H1 (cell line): ENCODE data around the gene PANX1. TPM values are rescaled to one million over a fixed set of nuclear protein-coding genes. Genes with fewer than 3 reads are reported as not detected.

ENCODE experiments used
- POLR2AphosphoS5 ChIP-seq: IDR thresholded peaks from 2 replicates; pipeline ENCODE4 v1.6.1; 2011; ENCODE audit warnings: low read depth, low read length
- RFX5 ChIP-seq: IDR thresholded peaks from 2 replicates; pipeline ENCODE4 v1.6.1; 2011; ENCODE audit warnings: low read depth, low read length, improper control_type of control experiment, borderline replicate concordance
- SRF ChIP-seq: IDR thresholded peaks from 2 replicates; pipeline ENCODE4 v1.6.1; 2011; ENCODE audit warnings: mild to moderate bottlenecking, low read depth, low read length, moderate library complexity
- TAF1 ChIP-seq: IDR thresholded peaks from 2 replicates; pipeline ENCODE4 v1.6.1; 2011; ENCODE audit warnings: mild to moderate bottlenecking, low read depth, low read length
- polyA plus RNA-seq, 7 experiments: library from polyadenylated mRNA; depleted of rRNA in 3 of 7; stranded (reverse) in 5 of 7; unstranded in 2 of 7; fragments of >200 nt in 5 of 7; fragments of 200-250 nt in 2 of 7; gene quantifications; 1 replicate in 5 of 7; 2 replicates in 1 of 7; 4 replicates in 1 of 7; pipeline versions ENCODE4 v1.2.1 to v1.2.3, GENCODE V29; 2011 to 2013; ENCODE audit warnings: missing spikeins in 2 of 7, mixed read lengths in 2 of 7
- total RNA-seq: library from RNA; stranded (reverse); fragmentation: NEBNext Ultra II Directional; extraction: Animal tissue kit (Norgen Biotek cat#: 25700); gene quantifications from 2 replicates; pipeline ENCODE4 v1.2.1, GENCODE V29; 2021

The PANX1 gene
- total and polyA plus RNA-seq, 2 of the 8 experiments (the other 6 are each of a cell fraction or from before 2014, with no cell fraction given), result 15.9 to 35.2 TPM

DNA sequence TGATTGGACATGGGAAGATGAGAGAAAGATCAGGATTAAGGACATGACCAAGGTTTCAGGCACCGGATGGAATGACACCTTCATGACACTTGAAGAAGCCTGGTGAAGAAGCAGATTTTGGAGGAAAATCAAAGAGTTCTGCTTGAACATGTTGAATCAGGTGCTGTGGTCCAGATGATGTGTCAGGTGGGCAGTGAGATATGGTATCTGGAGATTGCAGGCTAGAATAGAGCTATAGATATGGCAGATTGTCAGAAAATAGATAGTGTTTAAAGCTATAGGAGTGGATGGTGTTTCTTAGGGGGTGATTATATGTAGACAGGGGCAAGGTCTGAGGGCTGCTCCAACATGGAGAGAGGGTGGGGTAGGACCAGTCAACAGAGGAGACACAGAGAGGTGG is 40.2 kb downstream of the PANX1 start (continued):
- TF ChIP-seq POLR2AphosphoS5 (no peak), SRF (no peak), RFX5 (no peak), TAF1 (no peak)
- TF ChIP-seq, all 59 proteins: peak for 0
